Liver (tissue), 9 donors: ENCODE measurements around the gene CCDC68. TPM values are rescaled to one million over a fixed set of nuclear protein-coding genes. Genes with fewer than 3 reads are reported as not detected.
A peak's percentile ranks its signal among the peaks of the same experiment; 100 is the strongest.

Source experiments
- DNase-seq: peaks from one replicate; pipeline ENCODE4 v3.0.0-alpha.2; 2017; ENCODE audit warnings: low spot score
- H3K27ac ChIP-seq, 2 donors: one replicate each; pipeline ENCODE4 v1.7.0; 2013; ENCODE audit warnings: inconsistent platforms in 2 of 2, low read length in 2 of 2, control low read depth in 1 of 2, low read depth in 1 of 2, mild to moderate bottlenecking in 1 of 2
- H3K27me3 ChIP-seq, 4 donors: one replicate each; pipeline versions ENCODE4 v1.6.1 to v1.7.0; 2013; ENCODE audit warnings: low read length in 3 of 4, inconsistent platforms in 1 of 4, mild to moderate bottlenecking in 1 of 4, moderate library complexity in 1 of 4; ENCODE audit not compliant: control insufficient read depth in 4 of 4, insufficient read depth in 4 of 4
- H3K36me3 ChIP-seq, 4 donors: one replicate each; pipeline versions ENCODE4 v1.6.1 to v1.7.0; 2013; ENCODE audit warnings: low read length in 3 of 4, mild to moderate bottlenecking in 3 of 4, low read depth in 1 of 4, moderate library complexity in 1 of 4; ENCODE audit not compliant: control insufficient read depth in 4 of 4, insufficient read depth in 3 of 4
- H3K4me1 ChIP-seq, 4 donors: one replicate each; pipeline versions ENCODE4 v1.6.1 to v1.7.0; 2013; ENCODE audit warnings: low read length in 3 of 4, mild to moderate bottlenecking in 3 of 4, moderate library complexity in 1 of 4; ENCODE audit not compliant: control insufficient read depth in 4 of 4, insufficient read depth in 4 of 4
- H3K4me3 ChIP-seq, 3 donors: one replicate each; pipeline versions ENCODE4 v1.6.1 to v1.7.0; 2013; ENCODE audit warnings: low read length in 3 of 3, control low read depth in 1 of 3, low read depth in 1 of 3, mild to moderate bottlenecking in 1 of 3
- H3K9ac ChIP-seq, 2 donors: one replicate each; pipeline ENCODE4 v1.7.0; 2013; ENCODE audit warnings: low read length in 2 of 2, mild to moderate bottlenecking in 2 of 2, moderate library complexity in 2 of 2, control low read depth in 1 of 2, low read depth in 1 of 2
- H3K9me3 ChIP-seq, 4 donors: one replicate each; pipeline versions ENCODE4 v1.6.1 to v1.7.0; 2013; ENCODE audit warnings: low read length in 3 of 4; ENCODE audit not compliant: control insufficient read depth in 4 of 4
- EGR1 ChIP-seq, 2 donors: IDR thresholded peaks; 2 replicates each; pipeline ENCODE4 v1.6.1; 2016 to 2018; ENCODE audit warnings: antibody characterized with exemption in 2 of 2, low read depth in 2 of 2
- FOXA1 ChIP-seq: IDR thresholded peaks from 2 replicates; pipeline ENCODE4 v1.6.1; 2016; ENCODE audit warnings: antibody characterized with exemption
- FOXA2 ChIP-seq: IDR thresholded peaks from 2 replicates; pipeline ENCODE4 v1.6.1; 2016; ENCODE audit warnings: antibody characterized with exemption
- HNF4A ChIP-seq, 2 donors: conservative IDR thresholded peaks; 2 replicates each; pipeline ENCODE4 v1.6.1; 2016; ENCODE audit warnings: antibody characterized with exemption in 2 of 2, mild to moderate bottlenecking in 2 of 2
- JUND ChIP-seq, 2 donors: IDR thresholded peaks; 2 replicates each; pipeline ENCODE4 v1.6.1; 2016; ENCODE audit warnings: antibody characterized with exemption in 2 of 2
- NR2F2 ChIP-seq: IDR thresholded peaks from 2 replicates; pipeline ENCODE4 v1.6.1; 2016; ENCODE audit warnings: antibody characterized with exemption
- RAD21 ChIP-seq, 2 donors: IDR thresholded peaks; 2 replicates each; pipeline ENCODE4 v1.6.1; 2016; ENCODE audit warnings: antibody characterized with exemption in 2 of 2, mild to moderate bottlenecking in 2 of 2
- RXRA ChIP-seq, 2 donors: IDR thresholded peaks; 2 replicates each; pipeline ENCODE4 v1.6.1; 2017 to 2018; ENCODE audit warnings: antibody characterized with exemption in 2 of 2, mild to moderate bottlenecking in 1 of 2
- TAF1 ChIP-seq: conservative IDR thresholded peaks from 2 replicates; pipeline ENCODE4 v1.6.1; 2016; ENCODE audit warnings: antibody characterized with exemption, mild to moderate bottlenecking
- WGBS: extraction: QIAGEN DNeasy Blood & Tissue Kit; methylation state at CpG from one replicate; pipeline ENCODE4 v1.1.7; 2013; 5-methylcytosine and 5-hydroxymethylcytosine counted together
- polyA plus RNA-seq, 2 donors: library from polyadenylated mRNA; stranded (reverse) in 1 of 2; unstranded in 1 of 2; fragments of 200-250 nt in 1 of 2; fragments of >200 nt in 1 of 2; fragmentation: Nextera tagmentation in 1 of 2; extraction: Ambion mirVana in 1 of 2; gene quantifications; one replicate each; pipeline versions ENCODE4 v1.2.1 to v1.2.3, GENCODE V29; 2013 to 2015
- total RNA-seq, 2 donors: library from RNA; depleted of rRNA; stranded (reverse); fragments of >200 nt; gene quantifications; one replicate each; pipeline ENCODE4 v1.2.3, GENCODE V29; 2014
- TF ChIP-seq, protein P1 (sequence below): IDR thresholded peaks from 2 replicates; pipeline ENCODE4 v1.6.1; 2016; ENCODE audit warnings: antibody characterized with exemption
- TF ChIP-seq, protein P2 (sequence below): IDR thresholded peaks from 2 replicates; pipeline ENCODE4 v1.6.1; 2016; ENCODE audit warnings: antibody characterized with exemption, mild to moderate bottlenecking
- TF ChIP-seq, protein P3 (sequence below): IDR thresholded peaks from 2 replicates; pipeline ENCODE4 v1.6.1; 2016; ENCODE audit warnings: antibody characterized with exemption
- TF ChIP-seq, protein P4 (sequence below): IDR thresholded peaks from 2 replicates; pipeline ENCODE4 v1.6.1; 2016; ENCODE audit warnings: antibody characterized with exemption
- donor health status: healthy.
- donor health status: healthy.
- donor health status: healthy.
- donor health status: healthy.
- donor health status: healthy.

CCDC68 gene
- total and polyA plus RNA-seq, 4 donors: 2.6 to 17.5 (median 11.2) TPM

DNA sequence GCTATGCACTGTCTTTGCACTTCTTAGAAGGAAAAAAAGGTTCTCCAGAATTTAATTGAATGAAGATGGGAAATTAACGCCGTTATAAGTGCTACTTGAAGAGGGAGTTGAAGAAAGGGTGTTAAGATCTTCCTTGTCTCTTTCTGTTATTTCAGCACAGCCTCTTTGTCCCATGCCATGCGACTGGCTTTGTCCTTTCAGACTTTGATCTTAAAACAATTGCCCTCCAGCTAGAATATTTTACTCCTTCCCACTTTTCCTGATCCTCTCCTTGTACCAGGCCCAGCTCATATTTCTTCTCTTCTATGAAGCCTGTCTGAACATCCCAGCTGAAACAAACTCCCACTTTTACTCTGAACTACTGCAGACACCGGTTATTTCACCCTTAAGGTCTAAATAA is 79.6 kb downstream of the CCDC68 start:
- Histone ChIP-seq H3K36me3 (no peaks in the 10 kb centered on the region), H3K9me3 (no peaks in the 10 kb centered on the region), H3K4me3 (no peak overlapping the region), H3K9ac (no peak overlapping the region), H3K27me3 (no peaks in the 10 kb centered on the region), H3K4me1 (peaks cover 2 to 19% (median 10%) of the 10 kb centered on the region in 4 donors), H3K27ac (no peak overlapping the region)
- TF ChIP-seq HNF4A (conservative IDR thresholded peaks at IDR 0.05): peak in 1 of 2 donors; percentile 37
- TF ChIP-seq, protein P1, sequence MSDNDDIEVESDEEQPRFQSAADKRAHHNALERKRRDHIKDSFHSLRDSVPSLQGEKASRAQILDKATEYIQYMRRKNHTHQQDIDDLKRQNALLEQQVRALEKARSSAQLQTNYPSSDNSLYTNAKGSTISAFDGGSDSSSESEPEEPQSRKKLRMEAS: no peak
- 81% methylated on average over 4 of the region's 4 CpGs for WGBS
- DNase-seq: no peak

DNA sequence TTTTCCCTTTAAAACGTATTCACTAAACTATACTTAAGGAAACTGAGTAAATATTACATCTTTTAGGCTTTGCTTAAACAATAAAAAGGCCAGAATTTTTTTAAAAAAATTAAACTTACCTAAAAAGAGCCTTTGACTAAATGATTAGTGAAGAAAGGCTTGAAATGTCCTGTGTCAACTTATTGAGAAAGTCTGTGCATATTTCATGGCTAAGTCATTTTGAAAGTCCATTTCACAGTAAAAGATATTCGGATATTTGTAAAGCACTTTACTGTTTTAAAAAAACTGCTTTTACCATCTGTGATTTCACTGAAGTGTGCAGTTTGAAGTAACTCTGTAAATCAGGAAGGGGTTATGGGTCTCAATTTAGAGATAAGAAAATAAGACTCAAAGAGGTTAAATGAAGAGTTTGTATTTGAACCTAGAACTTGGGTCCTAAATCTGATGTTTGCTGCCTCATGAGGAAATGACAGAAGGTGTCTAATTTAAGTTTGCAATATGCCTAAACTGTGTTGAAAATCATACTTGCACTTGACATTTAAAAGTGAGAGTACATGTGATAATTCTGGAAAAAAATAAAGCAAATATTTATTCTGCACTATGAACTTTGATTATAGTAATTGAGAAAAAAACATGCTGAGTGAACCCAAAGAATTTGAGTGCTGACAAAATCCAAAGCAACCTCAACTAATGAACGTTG is 80.5 kb downstream of the CCDC68 start:
- Histone ChIP-seq H3K36me3 (no peaks in the 10 kb centered on the region), H3K27me3 (no peaks in the 10 kb centered on the region), H3K9ac (no peak overlapping the region), H3K27ac (no peak overlapping the region), H3K4me1 (peaks cover 3 to 26% (median 12%) of the 10 kb centered on the region in 4 donors), H3K9me3 (no peaks in the 10 kb centered on the region), H3K4me3 (no peak overlapping the region)
- TF ChIP-seq HNF4A (conservative IDR thresholded peaks at IDR 0.05) (peak; percentile 25 to 28), JUND (IDR thresholded peaks at IDR 0.05) (no peak), TAF1 (no peak), FOXA1 (no peak), EGR1 (IDR thresholded peaks at IDR 0.05; ENCODE audit: low read depth in 2 of 2) (no peak)
- no peak for DNase-seq
- WGBS: 59% methylated on average over 3 of the region's 3 CpGs

DNA sequence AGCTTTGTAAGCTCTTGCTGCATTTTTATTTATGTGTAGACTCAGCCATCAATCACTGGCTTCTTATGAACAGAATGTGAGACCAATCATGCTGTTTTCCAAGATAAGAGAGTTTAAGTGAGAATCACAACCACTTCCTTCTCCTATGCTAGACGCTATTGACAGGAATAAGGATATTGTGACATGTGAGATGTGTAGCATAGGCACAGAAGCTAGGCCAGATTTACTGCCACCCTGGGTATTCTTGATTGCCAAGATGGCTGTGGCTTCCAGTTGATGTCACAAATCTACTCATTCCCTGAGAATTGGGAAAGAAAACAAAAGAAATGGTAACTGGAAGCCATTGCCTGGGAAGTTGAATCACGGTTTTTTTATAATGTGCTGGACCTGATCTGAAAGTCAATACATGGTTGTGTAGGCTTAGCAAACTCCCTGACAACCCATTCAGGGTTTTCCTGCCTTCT is 81.1 kb downstream of the CCDC68 start:
- Histone ChIP-seq H3K27ac (no peak overlapping the region), H3K9me3 (no peaks in the 10 kb centered on the region)

DNA sequence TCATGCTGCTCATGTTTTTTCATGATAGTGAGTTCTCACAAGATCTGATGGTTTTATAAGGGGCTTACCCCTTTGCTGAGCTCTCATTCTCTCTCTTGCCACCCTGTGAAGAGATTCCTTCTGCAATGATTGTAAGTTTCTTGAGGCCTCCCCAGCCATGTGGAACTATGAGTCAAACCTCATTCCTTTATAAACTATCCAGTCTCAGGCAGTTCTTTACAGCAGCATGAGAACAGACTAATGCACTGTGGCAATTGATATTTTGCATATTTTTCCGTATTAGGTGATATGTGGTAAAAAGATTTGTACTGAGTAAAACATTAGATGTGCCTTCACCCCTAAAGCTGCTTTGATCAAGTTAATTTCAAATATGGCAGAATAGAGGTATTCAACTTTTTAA is 82.2 kb downstream of the CCDC68 start:
- Histone ChIP-seq H3K27ac (no peak overlapping the region), H3K36me3 (no peaks in the 10 kb centered on the region), H3K27me3 (no peaks in the 10 kb centered on the region), H3K9ac (no peak overlapping the region), H3K9me3 (no peaks in the 10 kb centered on the region), H3K4me3 (no peak overlapping the region), H3K4me1 (peaks cover 3 to 34% (median 12%) of the 10 kb centered on the region in 4 donors)
- TF ChIP-seq EGR1 (IDR thresholded peaks at IDR 0.05; ENCODE audit: low read depth in 2 of 2): no peak
- no peak for TF ChIP-seq FOXA2
- TF ChIP-seq NR2F2: no peak
- no peak for TF ChIP-seq RXRA (IDR thresholded peaks at IDR 0.05)
- TF ChIP-seq, protein P2, sequence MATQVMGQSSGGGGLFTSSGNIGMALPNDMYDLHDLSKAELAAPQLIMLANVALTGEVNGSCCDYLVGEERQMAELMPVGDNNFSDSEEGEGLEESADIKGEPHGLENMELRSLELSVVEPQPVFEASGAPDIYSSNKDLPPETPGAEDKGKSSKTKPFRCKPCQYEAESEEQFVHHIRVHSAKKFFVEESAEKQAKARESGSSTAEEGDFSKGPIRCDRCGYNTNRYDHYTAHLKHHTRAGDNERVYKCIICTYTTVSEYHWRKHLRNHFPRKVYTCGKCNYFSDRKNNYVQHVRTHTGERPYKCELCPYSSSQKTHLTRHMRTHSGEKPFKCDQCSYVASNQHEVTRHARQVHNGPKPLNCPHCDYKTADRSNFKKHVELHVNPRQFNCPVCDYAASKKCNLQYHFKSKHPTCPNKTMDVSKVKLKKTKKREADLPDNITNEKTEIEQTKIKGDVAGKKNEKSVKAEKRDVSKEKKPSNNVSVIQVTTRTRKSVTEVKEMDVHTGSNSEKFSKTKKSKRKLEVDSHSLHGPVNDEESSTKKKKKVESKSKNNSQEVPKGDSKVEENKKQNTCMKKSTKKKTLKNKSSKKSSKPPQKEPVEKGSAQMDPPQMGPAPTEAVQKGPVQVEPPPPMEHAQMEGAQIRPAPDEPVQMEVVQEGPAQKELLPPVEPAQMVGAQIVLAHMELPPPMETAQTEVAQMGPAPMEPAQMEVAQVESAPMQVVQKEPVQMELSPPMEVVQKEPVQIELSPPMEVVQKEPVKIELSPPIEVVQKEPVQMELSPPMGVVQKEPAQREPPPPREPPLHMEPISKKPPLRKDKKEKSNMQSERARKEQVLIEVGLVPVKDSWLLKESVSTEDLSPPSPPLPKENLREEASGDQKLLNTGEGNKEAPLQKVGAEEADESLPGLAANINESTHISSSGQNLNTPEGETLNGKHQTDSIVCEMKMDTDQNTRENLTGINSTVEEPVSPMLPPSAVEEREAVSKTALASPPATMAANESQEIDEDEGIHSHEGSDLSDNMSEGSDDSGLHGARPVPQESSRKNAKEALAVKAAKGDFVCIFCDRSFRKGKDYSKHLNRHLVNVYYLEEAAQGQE: no peak
- TF ChIP-seq, protein P3, sequence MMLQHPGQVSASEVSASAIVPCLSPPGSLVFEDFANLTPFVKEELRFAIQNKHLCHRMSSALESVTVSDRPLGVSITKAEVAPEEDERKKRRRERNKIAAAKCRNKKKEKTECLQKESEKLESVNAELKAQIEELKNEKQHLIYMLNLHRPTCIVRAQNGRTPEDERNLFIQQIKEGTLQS: no peak
- TF ChIP-seq, protein P4, sequence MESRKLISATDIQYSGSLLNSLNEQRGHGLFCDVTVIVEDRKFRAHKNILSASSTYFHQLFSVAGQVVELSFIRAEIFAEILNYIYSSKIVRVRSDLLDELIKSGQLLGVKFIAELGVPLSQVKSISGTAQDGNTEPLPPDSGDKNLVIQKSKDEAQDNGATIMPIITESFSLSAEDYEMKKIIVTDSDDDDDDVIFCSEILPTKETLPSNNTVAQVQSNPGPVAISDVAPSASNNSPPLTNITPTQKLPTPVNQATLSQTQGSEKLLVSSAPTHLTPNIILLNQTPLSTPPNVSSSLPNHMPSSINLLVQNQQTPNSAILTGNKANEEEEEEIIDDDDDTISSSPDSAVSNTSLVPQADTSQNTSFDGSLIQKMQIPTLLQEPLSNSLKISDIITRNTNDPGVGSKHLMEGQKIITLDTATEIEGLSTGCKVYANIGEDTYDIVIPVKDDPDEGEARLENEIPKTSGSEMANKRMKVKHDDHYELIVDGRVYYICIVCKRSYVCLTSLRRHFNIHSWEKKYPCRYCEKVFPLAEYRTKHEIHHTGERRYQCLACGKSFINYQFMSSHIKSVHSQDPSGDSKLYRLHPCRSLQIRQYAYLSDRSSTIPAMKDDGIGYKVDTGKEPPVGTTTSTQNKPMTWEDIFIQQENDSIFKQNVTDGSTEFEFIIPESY: no peak
- TF ChIP-seq RAD21 (IDR thresholded peaks at IDR 0.05): no peak
- no peak for DNase-seq
- 99% methylated on average over 1 of the region's 1 CpG for WGBS

More for the DNA sequence above, 81.1 kb downstream of the CCDC68 start:
- H3K36me3 ChIP-seq: no peaks in the 10 kb centered on the region
- no peak overlapping the region for H3K9ac ChIP-seq
- H3K4me3 ChIP-seq: no peak overlapping the region
- no peaks in the 10 kb centered on the region for H3K27me3 ChIP-seq
- H3K4me1 ChIP-seq: peaks cover 3 to 32% (median 12%) of the 10 kb centered on the region in 4 donors
- TF ChIP-seq JUND (IDR thresholded peaks at IDR 0.05): no peak
- TF ChIP-seq RAD21 (IDR thresholded peaks at IDR 0.05): no peak
- TF ChIP-seq, protein P1: no peak
- no peak for DNase-seq
- 75% methylated on average over 2 of the region's 2 CpGs for WGBS
